OCI-LY3 (cell line): ENCODE measurements around the gene PRSS27.

Experiments used
- H2AFZ ChIP-seq: fragments of 200-600, 300-600 bp; shearing (Covaris generic); 2 replicates; pipeline ENCODE4 v1.6.0; 2014; ENCODE audit warnings: antibody characterized with exemption, low read depth, low read length
- H3K27ac ChIP-seq: fragments of 200-600, 300-600 bp; sonication (generic); 2 replicates; pipeline ENCODE4 v1.5.1; 2014; ENCODE audit warnings: mild to moderate bottlenecking, low read length, moderate library complexity, mixed read lengths
- H3K27me3 ChIP-seq: fragments of 200-600, 300-600 bp; sonication (generic); 2 replicates; pipeline ENCODE4 v1.6.1; 2014; ENCODE audit warnings: low read depth, low read length, mixed read lengths
- H3K36me3 ChIP-seq: fragments of 200-600, 300-600 bp; sonication (generic); replicated peaks from 2 replicates; pipeline ENCODE3; 2014; ENCODE audit warnings: low read depth, low read length, mixed read lengths
- H3K4me1 ChIP-seq: fragments of 300-600, 200-600 bp; sonication (generic); 2 replicates; pipeline ENCODE4 v1.6.1; 2014; ENCODE audit warnings: low read length, mixed read lengths
- H3K4me2 ChIP-seq: fragments of 200-600, 300-600 bp; sonication (generic); 2 replicates; pipeline ENCODE4 v1.6.1; 2014; ENCODE audit warnings: low read length, mixed read lengths
- H3K4me3 ChIP-seq: fragments of 300-600, 200-600 bp; sonication (generic); 2 replicates; pipeline ENCODE4 v1.5.1; 2014; ENCODE audit warnings: antibody characterized with exemption, mild to moderate bottlenecking, low read length, moderate library complexity
- H3K79me2 ChIP-seq: fragments of 300-600, 200-600 bp; shearing (Covaris generic); 2 replicates; pipeline ENCODE4 v1.6.1; 2014; ENCODE audit warnings: mild to moderate bottlenecking, low read length, mixed read lengths
- H3K9ac ChIP-seq: fragments of 300-600, 200-600 bp; shearing (Covaris generic); 2 replicates; pipeline ENCODE4 v1.6.0; 2014; ENCODE audit warnings: mild to moderate bottlenecking, low read length, moderate library complexity
- H3K9me3 ChIP-seq: fragments of 200-600, 300-600 bp; shearing (Covaris generic); 2 replicates; pipeline ENCODE4 v1.6.1; 2014; ENCODE audit warnings: low read length, mixed read lengths; ENCODE audit not compliant: insufficient read depth
- H4K20me1 ChIP-seq: fragments of 200-600, 300-600 bp; sonication (generic); 2 replicates; pipeline ENCODE4 v1.6.1; 2016; ENCODE audit warnings: low read length, mixed read lengths; ENCODE audit not compliant: insufficient read depth
- EZH2phosphoT487 ChIP-seq: fragments of 200-600 bp; shearing (Covaris generic); IDR thresholded peaks from 2 replicates; pipeline ENCODE4 v1.6.1; 2018; ENCODE audit warnings: antibody characterized with exemption, mixed run types, low read depth
- TF ChIP-seq, protein P1 (sequence below): fragments of 200-600, 300-600 bp; sonication (generic); IDR thresholded peaks from 2 replicates; pipeline ENCODE4 v1.5.1; 2014; ENCODE audit warnings: antibody characterized with exemption, low read length, low read depth

PRSS27 gene

DNA sequence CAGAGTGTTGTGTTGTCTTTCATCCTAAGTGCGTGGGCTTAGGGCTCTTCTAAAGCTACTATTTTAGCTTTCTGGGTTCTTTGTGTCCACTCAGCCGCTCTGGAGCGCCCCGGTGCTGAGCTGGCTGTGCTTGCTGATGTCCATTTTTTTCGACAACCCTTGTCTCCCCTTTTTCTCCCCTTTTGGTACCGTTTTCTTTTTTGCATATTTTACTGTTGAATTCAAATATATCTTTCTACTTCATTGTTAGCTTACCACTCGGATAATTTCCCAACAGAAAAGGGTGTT, 33.7 kb upstream of the PRSS27 start:
- Histone ChIP-seq H3K79me2 (peaks cover 82% of the 10 kb centered on the region), H4K20me1 (peaks cover 55% of the 10 kb centered on the region), H2AFZ (no peak overlapping the region), H3K4me1 (peaks cover 37% of the 10 kb centered on the region), H3K9me3 (no peaks in the 10 kb centered on the region), H3K36me3 (peaks cover 62% of the 10 kb centered on the region), H3K9ac (peak overlapping the region; percentile 98), H3K27me3 (no peaks in the 10 kb centered on the region), H3K4me3 (peak overlapping the region; percentile 99), H3K27ac (peak overlapping the region; percentile 92), H3K4me2 (peak overlapping the region; percentile 99)
- no peak for TF ChIP-seq EZH2phosphoT487
- TF ChIP-seq, protein P1, sequence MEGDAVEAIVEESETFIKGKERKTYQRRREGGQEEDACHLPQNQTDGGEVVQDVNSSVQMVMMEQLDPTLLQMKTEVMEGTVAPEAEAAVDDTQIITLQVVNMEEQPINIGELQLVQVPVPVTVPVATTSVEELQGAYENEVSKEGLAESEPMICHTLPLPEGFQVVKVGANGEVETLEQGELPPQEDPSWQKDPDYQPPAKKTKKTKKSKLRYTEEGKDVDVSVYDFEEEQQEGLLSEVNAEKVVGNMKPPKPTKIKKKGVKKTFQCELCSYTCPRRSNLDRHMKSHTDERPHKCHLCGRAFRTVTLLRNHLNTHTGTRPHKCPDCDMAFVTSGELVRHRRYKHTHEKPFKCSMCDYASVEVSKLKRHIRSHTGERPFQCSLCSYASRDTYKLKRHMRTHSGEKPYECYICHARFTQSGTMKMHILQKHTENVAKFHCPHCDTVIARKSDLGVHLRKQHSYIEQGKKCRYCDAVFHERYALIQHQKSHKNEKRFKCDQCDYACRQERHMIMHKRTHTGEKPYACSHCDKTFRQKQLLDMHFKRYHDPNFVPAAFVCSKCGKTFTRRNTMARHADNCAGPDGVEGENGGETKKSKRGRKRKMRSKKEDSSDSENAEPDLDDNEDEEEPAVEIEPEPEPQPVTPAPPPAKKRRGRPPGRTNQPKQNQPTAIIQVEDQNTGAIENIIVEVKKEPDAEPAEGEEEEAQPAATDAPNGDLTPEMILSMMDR = no peak

DNA sequence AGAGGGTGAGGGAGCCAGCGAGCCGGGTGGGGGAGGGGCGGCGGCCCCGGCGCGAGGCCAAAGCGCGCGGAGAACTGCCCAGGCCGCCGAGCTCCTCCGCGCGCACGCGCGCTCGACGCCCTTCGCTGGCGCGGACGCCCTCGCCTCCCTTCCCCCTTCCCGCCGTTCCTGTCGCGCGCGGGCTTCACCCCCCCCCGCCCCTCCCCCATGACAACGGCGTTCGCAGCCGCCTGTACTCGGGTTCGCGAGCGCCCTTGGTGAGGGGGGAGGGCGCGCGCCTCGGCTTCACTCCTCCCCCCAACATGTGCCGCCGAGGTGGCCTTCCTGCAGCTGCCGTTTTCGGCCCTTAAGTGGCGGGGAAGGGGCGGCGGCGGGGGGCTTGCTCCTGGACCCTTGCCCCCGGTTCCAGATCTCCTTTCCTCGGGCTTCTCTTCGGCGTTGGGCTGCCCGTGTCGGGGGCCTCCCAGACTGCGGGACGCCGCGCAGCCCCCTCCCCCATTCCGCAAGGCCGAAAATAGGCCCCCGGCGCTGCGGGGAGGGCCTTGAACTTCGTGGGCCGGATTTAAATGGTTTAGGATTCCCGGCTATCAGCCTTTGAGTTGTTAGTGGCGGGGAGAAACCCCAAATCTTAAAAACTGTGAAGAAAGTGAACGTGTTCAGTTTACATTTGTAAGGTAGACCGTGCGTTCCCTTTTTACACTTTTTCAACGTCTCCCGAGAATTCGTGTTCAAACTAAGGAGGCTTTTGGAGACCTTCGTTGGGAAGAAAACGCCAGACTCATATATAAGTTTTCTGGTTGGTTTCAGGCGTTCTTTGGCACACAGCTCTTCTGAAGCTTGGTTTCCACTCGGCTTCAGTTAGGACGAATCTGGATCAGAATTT, 33.1 kb upstream of the PRSS27 start:
- Histone ChIP-seq H2AFZ (no peak overlapping the region), H3K9ac (peak overlapping the region; percentile 98), H3K4me1 (peaks cover 37% of the 10 kb centered on the region), H3K9me3 (no peaks in the 10 kb centered on the region), H3K4me3 (peak overlapping the region; percentile 99), H3K4me2 (peak overlapping the region; percentile 99), H4K20me1 (peaks cover 51% of the 10 kb centered on the region), H3K36me3 (peaks cover 57% of the 10 kb centered on the region), H3K79me2 (peaks cover 76% of the 10 kb centered on the region), H3K27ac (peak overlapping the region; percentile 92), H3K27me3 (no peaks in the 10 kb centered on the region)
- TF ChIP-seq, protein P1 = no peak
- TF ChIP-seq EZH2phosphoT487 = no peak

DNA sequence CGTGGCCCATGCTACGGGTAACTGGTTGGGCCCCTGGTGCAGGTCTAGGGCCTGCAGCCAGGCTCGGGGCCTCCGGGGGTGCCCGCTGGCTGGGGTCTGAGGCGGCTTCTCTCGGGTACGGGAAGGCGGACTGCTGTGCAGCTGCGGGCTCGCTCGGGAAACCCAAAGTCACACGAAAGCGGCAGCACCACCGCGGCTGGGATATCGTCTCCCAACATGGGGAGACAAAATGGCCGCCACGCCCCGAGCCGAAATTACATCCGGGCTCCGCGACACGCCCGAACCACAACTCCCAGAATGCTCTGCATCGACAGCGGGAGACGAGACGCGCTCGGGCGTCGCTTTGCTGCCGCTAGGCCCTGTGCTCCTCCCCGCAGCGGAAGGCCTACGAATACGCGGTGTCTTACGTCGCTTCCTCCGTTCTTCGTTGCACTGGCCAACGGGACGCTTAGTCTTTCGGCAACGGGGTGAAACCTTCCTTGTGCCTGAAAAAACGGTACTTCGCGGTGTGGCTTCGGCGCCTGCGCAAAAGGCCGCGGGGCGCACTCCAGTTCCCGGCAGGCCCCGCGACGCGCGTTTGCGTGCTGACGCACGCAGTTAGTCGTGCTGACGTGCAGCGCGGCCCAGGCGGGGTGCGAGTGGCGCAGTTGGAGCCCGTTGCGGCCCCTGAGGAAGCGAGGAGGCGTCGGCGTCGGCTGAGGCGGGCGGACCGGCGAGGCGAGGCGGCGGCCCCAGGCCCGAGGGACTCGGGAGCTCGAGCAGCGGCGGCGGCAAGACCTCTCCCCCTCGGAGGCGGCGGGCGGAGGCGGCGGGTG, 32.2 kb upstream of the PRSS27 start, which contains the start of gene SRRM2:
SRRM2 (plus strand) TSS at position 604 of the 815 bp plus-strand sequence. CDS start 3,727 bp downstream, outside the sequence.
- H3K27me3 ChIP-seq = no peaks in the 10 kb centered on the region
- peaks cover 37% of the 10 kb centered on the region for H3K4me1 ChIP-seq
- no peaks in the 10 kb centered on the region for H3K9me3 ChIP-seq
- H2AFZ ChIP-seq = peak within 1 kb of the TSS; percentile 69; the same call in 1 of the 2 replicates
- peaks cover 42% of the 10 kb centered on the region for H4K20me1 ChIP-seq
- H3K36me3 ChIP-seq = peaks cover 49% of the 10 kb centered on the region
- no peak for TF ChIP-seq EZH2phosphoT487
- TF ChIP-seq, protein P1 = no peak
- peak within 1 kb of the TSS; percentile 99 for H3K4me3 ChIP-seq
- H3K27ac ChIP-seq = peak within 1 kb of the TSS; percentile 92
- peak within 1 kb of the TSS; percentile 99 for H3K4me2 ChIP-seq
- peak within 1 kb of the TSS; percentile 98 for H3K9ac ChIP-seq
- H3K79me2 ChIP-seq = peaks cover 67% of the 10 kb centered on the region

DNA sequence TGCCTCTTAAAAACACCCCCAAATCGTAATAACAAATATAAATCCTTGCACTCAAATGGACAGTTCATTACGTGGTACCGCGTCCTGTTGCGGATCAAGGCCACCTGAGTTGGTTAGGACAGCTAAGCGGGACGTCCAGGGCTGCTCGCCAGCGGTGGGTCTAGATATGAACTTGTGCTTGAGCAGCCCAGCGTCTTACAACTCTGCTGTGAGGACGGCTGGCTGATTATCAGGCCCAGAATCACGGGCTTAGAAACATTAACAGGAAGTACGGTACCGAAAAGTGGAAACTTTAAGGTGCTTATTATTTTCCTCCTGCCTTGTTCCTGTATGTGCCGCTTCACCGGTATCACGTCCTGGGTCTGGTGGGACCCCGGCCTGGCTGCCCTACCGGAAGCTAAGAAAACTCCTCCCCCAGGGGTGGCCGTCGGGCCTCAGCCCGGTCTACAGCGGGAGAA, 31.6 kb upstream of the PRSS27 start:
- H3K27me3 ChIP-seq = no peaks in the 10 kb centered on the region
- peaks cover 36% of the 10 kb centered on the region for H3K4me1 ChIP-seq
- peak overlapping the region; percentile 92 for H3K27ac ChIP-seq
- peak overlapping the region; percentile 99 for H3K4me3 ChIP-seq
- H4K20me1 ChIP-seq = peaks cover 36% of the 10 kb centered on the region
- H3K9me3 ChIP-seq = no peaks in the 10 kb centered on the region
- peak overlapping the region; percentile 32; the same call in 1 of the 2 replicates for H2AFZ ChIP-seq
- H3K9ac ChIP-seq = peak overlapping the region; percentile 98
- peak overlapping the region; percentile 97 for H3K4me2 ChIP-seq
- no peak for TF ChIP-seq EZH2phosphoT487
- TF ChIP-seq, protein P1 = no peak
- H3K79me2 ChIP-seq = peaks cover 61% of the 10 kb centered on the region
- H3K36me3 ChIP-seq = peaks cover 43% of the 10 kb centered on the region
